HG03045 (cell line): ENCODE data around the gene BMP8A.
"Not testable (repeated sequence)": the region's sequence is repeated elsewhere in the genome, so short reads cannot be mapped to it uniquely, and the experiment has no call there.

Experiments used
- ATAC-seq: cut with Tn5 transposase; IDR thresholded peaks from one replicate; pipeline ENCODE4 v1.9.1; 2021; ENCODE audit warnings: mild to moderate bottlenecking, moderate library complexity; ENCODE audit not compliant: unreplicated experiment

Gene BMP8A

GRCh38 chr1:39525366-39526165, 34.1 kb downstream of the BMP8A start:
- ATAC-seq, result peak; percentile 86

- no peak for ATAC-seq
Observed at GRCh38 chr1:39526466-39527189, 35.2 kb downstream of the BMP8A start.

GRCh38 chr1:39527190-39527579, 35.7 kb downstream of the BMP8A start:
- ATAC-seq, result not testable (repeated sequence)

GRCh38 chr1:39528082-39528481, 36.6 kb downstream of the BMP8A start:
- no peak for ATAC-seq

- no peak for ATAC-seq
Observed at GRCh38 chr1:39529901-39530535, 38.6 kb downstream of the BMP8A start.

- ATAC-seq, result no peak
Observed at GRCh38 chr1:39531526-39531925, 40.1 kb downstream of the BMP8A start.

- no peak for ATAC-seq
Observed at GRCh38 chr1:39533442-39533841, 42.0 kb downstream of the BMP8A start.

- no peak for ATAC-seq
Observed at GRCh38 chr1:39538531-39539251, 47.3 kb downstream of the BMP8A start.

GRCh38 chr1:39539252-39539790, 47.9 kb downstream of the BMP8A start:
- no peak for ATAC-seq

GRCh38 chr1:39540504-39541031, 49.1 kb downstream of the BMP8A start:
- no peak for ATAC-seq

- no peak for ATAC-seq
Observed at GRCh38 chr1:39542924-39543323, 51.5 kb downstream of the BMP8A start.

GRCh38 chr1:39544327-39544726, 52.9 kb downstream of the BMP8A start:
- ATAC-seq, result no peak

GRCh38 chr1:39545531-39545930, 54.1 kb downstream of the BMP8A start:
- no peak for ATAC-seq

- ATAC-seq, result no peak
Observed at GRCh38 chr1:39554277-39554676, 62.8 kb downstream of the BMP8A start.

- no peak for ATAC-seq
Observed at GRCh38 chr1:39561279-39561678, 69.8 kb downstream of the BMP8A start.

GRCh38 chr1:39562886-39563285, 71.5 kb downstream of the BMP8A start:
- ATAC-seq, result no peak

GRCh38 chr1:39563669-39564068, 72.2 kb downstream of the BMP8A start:
- ATAC-seq, result no peak

GRCh38 chr1:39564340-39564739, 72.9 kb downstream of the BMP8A start:
- no peak for ATAC-seq

GRCh38 chr1:39564941-39565340, 73.5 kb downstream of the BMP8A start:
- no peak for ATAC-seq

GRCh38 chr1:39566441-39567137, 75.2 kb downstream of the BMP8A start:
- no peak for ATAC-seq
